Activated CD8-positive, alpha-beta memory T cell treated with anti-CD3 and anti-CD28 coated beads, Interleukin-2, amount 50 U/mL, for 24 hours (primary cell): Measurements from ENCODE around the gene GPR176.

ENCODE experiments used
- DNase-seq: peaks from one replicate; pipeline ENCODE4 v3.0.0-alpha.2; 2020; ENCODE audit errors: extremely low read depth

The GPR176 gene

DNA sequence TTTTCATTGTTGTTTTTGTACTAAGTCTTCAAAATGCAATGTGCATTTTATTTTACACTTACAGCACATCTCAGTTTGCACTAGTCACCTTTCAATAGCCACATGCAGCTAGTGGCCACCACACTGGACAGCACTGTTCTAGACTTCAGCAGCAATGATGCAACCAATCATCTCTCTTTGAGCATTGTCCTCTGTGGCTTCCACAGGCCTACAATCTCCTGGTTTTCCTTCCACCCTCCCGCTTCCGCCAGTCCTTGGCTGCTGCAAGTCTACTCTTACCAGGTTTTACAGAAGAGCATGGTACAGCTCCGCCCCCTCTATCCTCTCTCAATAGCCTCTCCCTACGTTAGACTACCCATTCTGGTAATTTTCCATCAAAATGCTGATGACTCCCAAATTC is 112.3 kb downstream of the GPR176 start:
- DNase-seq, result no peak

DNA sequence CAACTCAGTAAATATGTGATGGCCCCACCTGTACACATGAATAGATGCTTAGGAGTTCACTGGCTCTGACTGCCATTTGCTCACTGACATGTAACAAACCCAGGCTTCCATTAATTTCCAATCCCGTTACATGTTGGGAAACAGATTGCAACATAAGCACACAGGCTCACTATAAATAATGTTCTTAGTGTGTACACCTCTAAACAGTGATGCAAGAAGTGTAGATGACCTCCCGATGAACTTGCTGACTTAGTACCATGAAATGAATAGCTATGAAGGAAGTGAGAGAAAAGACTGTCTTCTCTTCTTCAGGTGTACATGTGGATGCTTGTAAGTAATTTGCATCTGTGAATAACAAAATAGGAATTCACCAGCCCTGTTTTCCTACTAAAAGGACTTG is 116.0 kb downstream of the GPR176 start:
- DNase-seq, result no peak

DNA sequence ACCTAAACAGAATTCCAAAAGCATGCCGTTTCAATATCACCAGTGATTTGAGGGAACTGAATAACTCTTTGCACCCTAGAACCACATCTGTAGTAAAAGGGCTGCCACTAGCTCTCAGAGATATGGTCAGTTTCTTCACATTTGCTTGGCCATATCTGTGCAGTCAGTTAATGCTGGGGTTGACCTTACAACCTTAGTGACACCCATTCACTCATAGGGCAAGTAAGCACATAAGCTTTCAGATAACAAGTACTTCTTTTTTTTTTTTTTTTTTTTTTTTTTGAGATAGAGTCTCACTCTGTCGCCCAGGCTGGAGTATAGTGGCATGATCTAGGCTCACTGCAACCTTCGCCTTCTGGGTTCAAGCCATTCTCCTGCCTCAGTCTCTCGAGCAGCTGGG is 117.0 kb downstream of the GPR176 start:
- no peak for DNase-seq

DNA sequence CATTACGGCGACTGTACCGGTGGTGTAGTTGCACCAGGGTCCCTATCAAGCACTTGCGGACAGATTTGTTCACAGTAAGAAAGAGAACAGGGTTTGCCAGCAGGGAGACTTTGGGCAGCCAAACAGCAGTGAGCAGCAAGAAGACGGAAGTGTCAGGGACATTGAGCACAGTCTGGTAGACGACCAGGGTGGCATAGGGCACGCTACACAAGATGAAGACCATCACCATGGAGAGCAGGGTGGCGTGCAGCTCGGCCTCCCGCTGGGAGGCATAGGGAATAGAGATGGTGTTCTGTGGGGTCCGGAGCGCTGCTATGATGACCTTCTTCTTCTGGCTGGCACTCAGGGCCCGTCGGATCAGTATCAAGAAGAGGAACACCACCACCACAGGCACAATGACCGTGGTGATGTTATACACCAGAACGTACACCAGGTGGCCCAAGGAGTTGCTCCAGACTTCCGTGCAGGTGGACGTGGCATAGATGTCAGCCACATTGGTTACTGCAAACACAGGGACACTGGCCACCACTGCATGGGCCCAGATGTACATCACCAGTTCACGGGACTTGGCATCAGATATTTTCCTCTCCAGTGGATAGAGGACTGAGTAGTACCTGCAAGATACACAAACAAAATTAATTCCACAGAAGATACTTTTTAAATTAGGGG is 118.3 kb downstream of the GPR176 start:
- no peak for DNase-seq

DNA sequence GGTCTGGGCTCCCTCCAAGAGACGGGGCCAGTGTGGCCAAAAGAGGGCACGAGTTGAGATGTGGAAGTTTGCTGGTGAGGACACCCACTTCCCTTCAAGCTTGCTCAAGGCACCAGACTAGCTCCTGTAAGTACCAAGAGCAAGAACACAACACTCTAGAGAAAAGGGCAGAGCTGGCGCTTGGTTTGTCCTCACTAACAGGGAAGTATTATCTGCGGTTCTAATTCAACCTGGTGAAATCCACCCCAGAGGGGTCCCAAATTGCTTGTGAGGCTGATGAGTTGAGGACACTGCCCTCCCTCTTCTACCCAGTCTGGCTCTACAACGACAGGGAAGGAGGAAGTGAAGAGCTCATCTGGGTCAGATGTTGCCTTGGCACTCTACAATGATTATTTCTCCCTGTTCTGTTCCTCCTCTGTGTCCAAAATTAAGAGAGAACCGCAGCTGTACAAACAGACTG is 120.5 kb downstream of the GPR176 start:
- DNase-seq, result no peak

DNA sequence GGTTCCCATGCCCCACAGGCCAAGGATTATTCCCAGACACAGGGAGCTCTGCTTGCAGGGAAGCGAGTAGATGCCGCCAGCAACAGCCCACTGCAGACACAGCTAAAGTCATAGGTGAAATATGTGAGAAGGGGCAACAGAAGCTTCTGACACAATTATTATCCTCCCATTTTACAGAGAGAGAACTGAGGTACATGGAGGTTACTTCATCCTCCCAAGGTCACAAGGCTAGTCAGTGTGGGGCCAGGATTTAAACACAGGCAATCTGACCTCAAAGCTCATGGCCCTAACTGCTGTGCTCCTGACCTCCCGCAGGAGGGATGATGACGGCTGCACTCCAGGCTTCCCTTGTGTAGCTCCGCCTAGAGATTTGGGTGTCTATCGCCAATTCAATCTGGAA is 121.7 kb downstream of the GPR176 start:
- DNase-seq, result no peak

DNA sequence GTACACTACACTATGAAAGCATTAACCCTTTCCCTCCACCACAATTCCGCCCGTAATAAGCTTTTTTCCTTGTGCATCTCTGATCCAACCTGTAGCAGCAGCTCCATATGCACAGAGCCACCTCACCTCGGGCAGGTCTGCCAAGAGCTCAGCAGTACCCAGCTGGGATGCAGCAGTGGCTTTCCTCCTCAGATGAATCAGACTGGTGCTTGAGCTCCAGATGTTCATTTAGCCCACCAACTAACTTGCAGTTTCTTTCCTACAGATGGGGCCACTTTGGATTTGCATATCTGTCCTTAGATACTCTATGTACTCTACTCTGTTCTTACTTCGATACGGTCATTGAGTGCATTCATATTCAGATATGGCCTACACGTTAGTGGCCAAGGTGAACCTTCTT is 122.7 kb downstream of the GPR176 start:
- no peak for DNase-seq

DNA sequence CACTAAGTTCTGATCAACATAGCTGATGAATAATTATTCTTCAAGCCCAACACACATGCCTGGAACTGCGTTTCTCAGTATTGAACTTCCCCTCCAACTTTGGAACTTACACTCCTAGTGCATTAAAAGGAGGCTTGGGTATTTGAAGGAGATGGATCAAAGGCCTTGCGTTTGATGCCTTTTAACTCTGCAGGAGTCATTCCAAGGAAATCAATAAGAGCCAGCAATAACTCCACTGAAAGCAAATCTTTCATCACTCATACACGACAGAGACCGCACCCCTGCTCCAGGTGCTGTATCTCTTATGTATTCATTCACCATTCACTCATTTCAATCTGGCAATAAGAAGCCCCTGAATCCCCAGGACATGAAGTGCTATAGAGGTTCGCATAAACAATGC is 123.5 kb downstream of the GPR176 start:
- no peak for DNase-seq

DNA sequence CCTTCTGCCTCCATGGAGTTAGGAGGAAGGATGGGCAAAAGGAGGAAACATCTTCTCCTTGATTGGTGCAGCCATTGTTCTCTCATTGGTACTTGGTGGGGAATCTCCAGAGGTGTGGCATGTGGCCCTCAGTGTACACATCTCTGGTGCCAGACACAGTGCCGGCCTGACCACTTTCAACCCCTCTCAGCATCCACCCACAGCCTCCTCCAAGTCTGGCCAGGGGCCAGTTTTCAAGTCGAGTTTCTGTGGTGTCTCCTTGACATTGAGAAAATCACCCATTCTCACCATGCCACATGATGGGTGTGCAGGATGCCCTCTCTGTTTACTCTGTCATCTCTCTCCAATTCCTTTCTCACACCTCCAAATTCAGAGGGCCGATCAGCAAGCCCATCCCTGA is 124.6 kb downstream of the GPR176 start:
- no peak for DNase-seq

DNA sequence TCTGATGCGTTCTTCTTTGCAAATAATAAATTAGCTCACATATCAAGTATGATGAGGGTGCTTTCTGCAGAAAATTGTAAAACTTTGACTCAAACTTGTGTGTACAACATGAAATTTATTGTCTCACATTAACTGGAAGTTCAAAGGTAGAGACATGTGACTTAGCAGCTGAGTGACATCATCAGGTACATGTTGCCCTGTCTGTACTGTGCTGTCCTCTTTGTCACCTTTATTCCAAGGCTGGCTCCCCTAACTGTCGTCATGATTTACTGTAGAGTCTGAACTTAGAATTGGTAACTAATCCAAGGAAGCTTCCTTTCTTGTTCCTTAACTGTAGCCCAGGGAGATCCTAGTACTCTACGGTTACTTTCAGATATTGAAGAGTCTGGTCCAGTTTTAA is 125.1 kb downstream of the GPR176 start:
- DNase-seq, result no peak

DNA sequence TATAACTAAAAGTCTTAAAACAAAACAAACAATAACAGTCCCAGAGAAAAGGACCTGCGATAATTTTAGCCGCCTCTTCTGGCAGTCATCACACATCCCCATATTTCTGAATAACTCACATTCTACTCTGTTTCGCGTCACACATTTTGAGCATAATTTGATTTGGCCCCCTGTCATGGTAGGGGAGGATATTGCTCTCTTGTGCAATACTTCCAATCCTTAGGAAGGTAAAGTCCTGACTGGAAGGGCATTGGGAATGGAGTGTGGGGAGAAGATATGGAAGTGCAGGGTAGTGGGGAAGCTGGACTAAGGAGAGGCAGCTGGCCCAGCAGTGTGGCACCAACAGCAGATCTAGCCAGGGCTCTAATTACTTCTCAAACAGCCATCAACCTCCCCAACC is 126.1 kb downstream of the GPR176 start:
- no peak for DNase-seq

DNA sequence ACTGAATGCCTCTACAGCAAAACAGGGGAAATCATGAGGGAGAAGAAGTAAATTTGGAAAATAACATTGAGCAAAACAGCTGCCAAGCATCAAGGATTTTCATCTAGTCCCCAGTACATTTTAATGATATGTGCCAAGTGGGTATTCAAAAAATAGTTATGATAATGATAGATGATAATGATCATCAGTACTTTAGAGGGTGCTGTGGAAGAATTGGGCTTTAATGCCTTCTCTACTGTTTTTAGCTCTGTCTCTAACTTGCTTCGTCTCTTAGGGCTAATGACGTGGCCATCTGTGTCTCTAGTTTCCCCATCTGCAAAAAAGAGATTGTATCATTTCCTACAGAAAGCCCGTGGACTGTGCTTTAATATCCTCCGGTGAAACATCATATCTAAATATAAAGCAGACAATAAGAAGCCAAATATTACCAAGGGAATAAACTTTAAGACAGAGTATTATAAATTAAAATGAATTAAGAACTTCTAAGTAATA is 127.2 kb downstream of the GPR176 start:
- DNase-seq, result no peak

DNA sequence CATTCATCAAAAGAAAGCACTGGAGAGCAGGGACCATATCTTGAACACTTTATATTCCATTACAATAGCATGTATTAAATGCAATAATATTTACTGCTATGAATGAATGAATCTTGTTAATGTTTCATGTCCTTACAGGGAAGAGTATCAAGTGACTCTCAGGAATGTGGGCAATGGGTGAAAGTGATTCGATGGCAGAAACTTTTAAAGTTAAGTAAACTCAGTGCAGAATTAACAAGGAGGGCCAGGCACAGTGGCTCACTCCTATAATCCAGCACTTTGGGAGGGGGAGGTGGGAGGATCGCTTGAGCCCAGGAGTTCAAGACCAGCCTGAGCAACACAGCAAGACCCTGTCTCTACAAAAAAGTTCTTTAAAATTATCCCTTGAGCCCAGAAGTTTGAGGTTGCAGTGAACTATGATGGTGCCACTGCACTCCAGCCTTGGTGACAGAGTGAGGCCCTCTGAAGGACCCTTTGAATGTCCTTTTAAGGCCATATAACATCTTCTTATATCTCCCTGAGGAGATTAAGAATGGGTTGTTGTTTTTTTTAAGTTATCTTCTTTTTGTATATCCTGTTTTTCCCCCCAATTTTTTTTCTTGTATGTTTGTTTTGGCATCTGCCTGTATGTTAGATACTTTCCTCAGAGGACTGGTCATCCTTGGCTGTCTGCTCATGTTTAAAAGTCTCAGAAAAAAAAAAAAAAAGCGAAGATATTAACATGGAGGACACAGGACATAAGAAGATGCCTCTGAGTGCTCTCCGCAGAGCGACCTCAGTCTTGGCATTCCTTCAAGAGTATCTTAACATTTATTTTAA is 127.8 kb downstream of the GPR176 start:
- no peak for DNase-seq

DNA sequence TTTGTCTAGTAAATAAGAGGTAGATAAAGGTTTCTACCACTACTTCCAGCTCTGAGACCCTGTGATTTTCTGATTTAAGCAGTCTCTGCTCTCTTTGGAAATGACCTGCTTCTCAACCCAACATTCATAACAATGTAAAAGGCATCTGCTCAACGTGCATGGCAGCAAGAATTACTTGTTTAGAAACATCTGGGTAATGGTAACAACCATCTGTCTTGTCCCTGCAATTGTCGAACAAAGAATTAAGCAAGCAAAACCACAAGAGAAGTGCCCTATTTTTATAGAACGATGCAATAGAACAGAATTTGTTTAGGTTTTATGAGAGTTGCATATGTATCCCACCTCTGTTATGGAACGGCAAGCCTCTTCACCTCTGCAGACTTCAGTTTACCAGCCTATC is 130.3 kb downstream of the GPR176 start:
- DNase-seq, result no peak

DNA sequence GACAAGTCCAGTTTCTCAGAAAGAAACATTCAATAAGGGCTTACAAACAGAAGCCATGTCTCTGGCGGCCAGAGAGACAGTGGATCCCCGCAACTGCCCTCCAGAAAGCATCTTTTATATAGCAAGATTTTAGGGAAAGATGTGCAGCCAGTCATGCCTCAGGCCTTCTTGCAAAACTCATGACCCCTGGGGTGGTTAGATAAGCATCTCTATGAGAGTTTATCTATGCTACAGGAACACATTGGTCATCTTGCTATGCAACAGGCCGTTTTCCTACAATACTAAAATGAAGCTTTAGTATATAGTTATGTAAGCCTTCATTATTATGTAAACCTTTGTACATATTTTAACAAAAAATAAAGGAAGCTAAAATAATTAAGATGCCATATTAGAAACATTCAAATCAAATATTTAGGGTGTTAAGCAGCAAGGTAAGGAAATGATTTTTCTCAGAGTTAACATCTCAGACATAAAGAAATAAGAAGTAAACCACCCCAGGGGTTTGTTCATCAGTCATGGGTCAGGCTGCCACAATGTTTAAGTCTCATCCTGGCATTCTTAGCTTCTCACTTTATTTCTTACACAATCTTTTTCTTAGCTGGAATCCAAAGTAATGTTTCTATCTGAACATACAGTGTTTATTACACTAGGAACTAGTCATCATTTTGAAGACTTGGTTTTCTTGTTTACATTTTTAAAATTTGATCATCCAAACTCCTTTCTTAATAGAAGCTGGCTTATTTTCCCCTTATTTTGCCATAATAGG is 131.1 kb downstream of the GPR176 start:
- DNase-seq, result no peak

DNA sequence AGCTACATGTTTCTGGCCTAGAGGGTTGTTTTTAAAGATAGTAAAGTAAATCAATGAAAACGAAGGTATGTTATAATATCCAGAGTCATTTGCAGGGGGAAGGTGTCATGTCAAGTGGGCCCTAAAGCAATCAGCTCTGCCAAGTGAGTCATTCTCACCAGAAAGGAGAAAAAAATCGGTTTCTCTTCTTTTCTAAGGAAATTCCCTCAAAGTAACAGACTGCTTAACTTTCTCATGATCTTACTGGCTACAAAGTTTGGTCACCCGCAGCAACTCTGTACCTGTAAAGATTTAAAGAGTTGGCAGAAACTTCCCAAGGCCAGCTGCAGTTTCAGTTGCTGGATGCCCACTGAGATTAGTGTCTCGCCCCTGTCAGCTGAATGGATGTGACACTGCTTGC is 132.0 kb downstream of the GPR176 start:
- DNase-seq, result no peak

DNA sequence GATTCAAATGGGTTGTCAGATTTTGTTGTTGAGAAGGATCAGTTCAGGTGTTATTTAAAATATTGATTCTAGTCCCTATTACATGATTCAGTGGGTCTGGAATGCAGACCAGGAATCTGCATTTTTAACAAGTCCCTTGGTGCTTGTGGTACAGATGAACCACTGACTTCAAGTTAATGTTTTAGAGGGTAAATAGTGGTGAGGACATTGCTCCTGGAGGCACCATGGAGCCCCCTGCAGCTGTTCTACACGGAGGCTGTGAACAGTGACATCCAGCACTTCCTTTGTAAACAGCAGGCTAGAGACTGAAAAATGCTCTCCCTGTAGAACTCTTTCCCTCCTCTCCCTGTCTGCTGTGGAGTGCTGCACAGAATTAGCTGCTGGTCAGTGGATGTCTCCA is 132.6 kb downstream of the GPR176 start:
- no peak for DNase-seq

DNA sequence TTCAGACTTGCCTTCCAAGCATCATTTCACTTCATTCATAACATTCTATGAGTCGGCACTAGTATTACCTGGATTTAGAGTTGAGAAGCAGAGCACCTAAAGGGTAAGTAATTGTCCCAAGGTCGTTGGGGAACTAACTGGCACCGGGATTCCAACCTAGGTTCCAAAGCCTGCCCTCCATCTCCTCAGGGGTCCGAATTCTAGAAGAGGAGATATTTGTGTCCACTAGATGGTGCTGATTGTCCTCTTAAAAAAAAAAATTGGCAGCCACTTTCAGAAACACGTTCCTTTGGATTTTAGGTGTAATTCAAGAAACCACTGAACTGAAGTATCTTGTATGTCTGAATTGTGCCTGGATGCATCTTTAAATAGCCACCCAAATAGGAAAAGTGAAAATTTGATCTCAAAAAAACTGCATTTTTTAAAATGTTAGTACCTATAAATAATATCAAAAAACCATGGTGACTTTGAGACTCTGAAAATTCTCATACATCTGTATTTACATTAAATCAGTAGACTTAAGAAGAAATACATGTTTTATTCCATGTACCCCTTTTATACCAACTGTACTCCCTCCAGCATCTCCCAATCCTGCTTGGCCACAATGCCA is 133.5 kb downstream of the GPR176 start:
- no peak for DNase-seq

DNA sequence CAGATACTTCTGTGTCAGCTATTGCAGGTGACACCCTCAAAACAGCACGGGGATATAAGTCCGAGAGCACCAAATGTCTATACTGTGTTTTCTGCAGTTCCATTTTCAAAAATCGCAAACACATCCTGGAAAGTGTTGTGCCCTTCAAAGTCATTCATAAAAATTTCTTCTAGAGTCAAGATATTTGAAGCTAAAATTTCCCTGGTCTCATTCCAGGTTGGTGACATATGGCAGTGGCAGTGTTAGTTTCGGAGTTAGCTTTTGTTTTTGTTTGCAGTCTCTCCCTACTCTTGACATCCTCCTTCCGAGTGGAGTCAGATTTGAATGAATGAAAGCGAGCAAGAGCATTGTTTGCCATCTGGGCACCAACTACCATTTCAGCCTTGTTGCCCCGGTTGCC is 134.2 kb downstream of the GPR176 start:
- no peak for DNase-seq

DNA sequence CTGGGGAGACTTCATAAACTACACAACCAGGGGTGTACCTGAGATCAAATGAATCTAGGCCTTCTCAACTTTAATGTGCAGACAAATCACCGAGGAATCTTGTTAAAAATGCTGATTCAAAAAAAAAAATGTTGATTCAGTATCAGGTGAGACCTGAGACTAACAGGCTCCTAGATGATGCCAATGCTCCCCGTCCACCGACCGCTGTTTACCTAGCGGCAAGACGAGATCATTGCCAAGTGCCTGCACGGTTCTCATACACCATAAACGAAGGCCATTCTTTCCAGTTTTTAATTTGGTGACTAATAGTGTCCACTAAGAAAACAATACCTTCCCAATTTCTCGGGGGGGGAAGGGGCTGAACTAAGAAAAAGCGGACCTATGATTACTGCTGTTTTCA is 134.9 kb downstream of the GPR176 start:
- DNase-seq, result no peak

DNA sequence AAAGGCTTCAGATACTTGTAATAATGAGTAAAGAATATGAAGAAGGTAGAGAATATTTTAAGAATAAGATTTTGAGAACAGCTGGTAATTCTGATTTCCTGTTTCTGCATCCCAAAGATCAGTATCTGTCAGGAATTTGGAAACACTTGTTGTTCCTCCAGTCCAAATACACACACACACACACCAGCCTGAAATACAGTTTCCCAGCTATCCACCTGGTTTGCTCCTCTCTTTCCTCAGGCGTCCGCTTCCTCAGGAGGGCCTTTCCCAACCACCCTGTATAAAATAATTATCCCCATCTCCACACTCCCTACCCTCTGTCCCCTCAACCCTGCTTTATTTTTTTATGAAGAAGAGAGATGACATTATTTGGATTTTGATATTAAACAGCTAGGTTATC is 135.4 kb downstream of the GPR176 start:
- no peak for DNase-seq

DNA sequence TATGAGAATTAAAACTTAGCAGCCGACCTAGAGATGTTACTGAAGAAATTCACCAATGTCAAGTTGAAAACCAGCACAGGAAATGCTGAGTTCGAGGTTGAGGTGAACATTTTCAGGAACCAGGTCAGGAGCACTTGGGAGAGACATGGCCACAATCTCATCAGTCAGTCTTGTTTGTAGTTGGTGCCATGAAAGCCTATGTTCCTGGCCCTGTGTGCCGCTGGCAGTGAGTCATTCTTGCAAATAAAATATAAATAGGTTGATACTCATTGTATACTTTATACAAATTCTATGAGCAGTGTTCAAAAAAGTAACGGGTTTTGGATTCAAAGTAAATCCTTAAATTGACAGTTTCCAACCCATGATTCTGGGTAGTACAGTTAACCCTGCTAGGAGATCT is 135.9 kb downstream of the GPR176 start:
- DNase-seq, result no peak
